HG02763 (cell line): ENCODE measurements around the gene ZNF107.
A peak's percentile ranks its signal among the peaks of the same experiment; 100 is the strongest.

Experiments
- ATAC-seq: cut with Tn5 transposase; IDR thresholded peaks from one replicate; pipeline ENCODE4 v1.9.1; 2021; ENCODE audit warnings: mild to moderate bottlenecking, moderate library complexity; ENCODE audit not compliant: unreplicated experiment

ZNF107 gene

DNA sequence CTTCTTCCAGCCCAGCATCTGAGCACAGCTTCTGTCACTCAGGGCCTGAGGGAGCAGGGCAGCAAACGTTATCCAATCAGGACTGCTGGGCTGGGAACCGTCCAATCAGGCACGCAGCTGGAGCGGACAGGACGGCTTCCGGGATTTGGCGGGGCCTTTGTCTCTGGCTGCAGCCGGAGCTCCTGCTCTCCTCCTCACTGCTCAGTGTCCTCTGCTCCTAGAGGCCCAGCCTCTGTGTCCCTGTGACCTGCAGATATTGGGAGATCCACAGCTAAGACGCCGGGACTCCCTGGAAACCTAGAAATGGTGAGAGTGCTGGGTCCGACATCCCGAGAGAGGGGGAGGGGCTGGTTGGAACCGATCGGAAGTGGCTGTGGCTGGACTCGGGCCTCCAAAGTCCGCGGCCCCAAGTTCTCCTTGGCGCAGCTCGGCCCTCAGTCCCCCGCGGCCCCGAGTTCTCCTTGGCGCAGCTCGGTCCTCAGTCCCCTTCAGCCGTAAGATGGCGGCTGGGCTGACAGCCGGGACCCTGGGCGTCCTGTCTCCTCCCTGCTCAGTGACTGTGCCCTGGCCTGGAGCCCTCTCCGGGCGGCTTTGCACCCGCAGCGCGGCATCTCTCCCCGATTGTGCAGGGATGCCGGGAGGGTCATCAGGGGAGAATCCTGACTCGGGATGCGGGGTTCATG, at the start of gene ZNF107:
Gene ZNF107 (plus strand): TSS at position 154 of the 683 bp plus-strand sequence. CDS start 150 bp downstream, at position 304.
- ATAC-seq, result peak; percentile 99

DNA sequence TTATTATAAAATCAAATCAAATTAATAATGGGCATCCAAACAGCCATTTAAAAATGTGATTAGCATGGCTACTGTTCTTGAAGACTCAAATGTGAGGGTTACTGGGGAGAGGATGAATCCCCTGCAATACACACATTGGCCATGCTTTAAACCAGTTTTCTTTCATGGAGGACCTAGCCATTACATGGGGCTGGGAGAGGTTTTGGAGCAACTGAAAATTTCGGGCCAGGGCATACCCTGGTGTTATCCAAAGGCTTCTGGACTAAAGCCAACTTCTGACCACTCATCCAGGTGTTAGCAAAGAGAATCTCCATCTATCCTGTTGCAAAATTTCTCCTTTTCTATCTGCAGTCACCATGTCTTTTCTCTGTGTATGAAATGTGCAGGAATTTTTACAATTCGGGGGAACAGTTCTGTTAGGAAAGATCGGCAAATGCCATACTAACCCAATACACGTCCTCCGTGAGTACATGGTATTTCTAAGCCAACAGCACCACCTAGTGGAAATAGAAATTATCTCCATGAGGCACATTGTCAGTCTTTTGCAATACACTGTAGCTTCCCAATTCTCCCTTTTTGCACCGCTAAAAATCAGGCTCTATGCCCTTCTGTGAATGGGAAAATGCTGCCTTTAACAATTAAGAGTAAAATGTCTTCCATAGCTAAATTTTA, 47.0 kb upstream of the ZNF107 start:
- ATAC-seq, result no peak

DNA sequence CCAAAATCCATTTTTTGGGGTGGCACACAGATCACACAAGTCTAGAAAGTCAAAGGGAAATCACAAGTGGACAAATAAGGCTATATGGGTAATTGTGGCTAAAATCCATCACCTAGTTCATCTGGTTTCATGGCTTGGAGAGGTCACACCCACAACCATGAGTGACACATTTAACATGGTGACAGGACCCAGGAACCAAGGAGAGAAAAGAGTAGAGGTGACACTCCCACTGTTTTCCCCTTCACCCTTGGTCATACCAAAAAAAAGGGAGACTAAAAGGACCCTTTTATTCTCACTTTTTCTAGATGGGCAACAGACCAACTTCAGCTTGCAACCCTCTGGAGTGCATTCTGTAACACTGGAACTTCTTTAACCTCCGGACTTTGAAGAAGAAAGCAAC, 46.2 kb upstream of the ZNF107 start:
- ATAC-seq, result no peak

DNA sequence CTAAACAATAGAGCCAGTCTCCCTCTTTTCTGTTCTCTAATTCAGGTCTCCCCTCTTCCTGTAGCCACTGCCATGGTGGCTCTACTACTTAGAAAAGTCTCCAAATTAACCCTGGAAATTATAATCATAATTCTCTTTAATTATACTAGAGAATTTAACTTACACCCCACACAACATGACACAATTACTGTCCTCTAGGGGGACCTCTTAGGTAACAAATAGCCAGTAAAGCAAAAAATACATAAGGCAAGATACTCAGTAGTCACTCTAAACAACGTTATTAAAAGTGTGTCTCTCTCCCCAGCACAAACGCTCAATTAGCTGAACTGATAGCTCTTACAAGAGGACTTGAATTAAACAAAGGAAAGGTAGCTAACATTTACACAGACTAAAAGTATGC, 44.3 kb upstream of the ZNF107 start:
- ATAC-seq, result no peak

DNA sequence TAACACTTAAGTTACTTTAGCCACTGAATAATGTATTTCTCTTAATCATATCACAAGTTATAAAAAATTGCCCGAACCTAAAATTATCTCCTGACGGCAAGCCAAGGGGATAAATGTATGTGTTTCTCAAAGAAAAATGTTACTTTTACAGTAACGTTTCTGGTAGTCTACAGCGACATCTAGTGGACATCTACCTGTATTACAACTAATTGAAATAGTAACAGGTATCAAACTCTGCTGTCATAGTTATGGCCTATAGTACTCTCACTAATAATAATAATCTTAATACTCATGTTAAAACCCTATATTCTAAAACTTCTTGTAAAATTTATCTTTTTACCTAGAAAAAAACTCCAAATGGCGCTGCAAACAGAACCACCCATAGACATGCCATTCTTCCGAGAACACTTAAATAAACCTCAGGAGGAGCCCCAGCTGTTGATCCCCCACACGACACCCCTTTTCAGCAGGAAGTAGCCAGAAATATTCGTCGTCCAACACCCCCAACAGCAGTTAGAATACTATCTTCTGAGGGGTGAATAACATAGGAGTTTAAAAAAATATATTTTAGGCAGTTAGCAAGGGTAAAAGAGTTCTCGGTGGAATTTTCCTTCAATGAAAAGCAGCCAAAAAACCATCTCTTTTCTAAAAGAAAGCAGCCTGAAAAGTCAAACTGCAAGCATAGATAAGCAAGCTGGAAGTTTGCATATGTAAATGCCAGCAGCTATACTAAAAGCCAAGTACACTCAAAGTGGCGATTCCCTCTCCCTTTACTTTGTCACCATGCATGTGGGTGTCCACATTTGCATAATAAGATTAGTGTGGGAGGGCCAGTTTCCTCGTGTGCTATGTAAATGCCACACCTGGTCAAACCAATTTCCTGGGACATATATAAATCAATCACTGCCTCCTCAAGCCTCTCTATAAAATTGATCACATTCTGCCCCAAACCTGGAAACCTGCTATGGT, 40.5 kb upstream of the ZNF107 start:
- no peak for ATAC-seq

DNA sequence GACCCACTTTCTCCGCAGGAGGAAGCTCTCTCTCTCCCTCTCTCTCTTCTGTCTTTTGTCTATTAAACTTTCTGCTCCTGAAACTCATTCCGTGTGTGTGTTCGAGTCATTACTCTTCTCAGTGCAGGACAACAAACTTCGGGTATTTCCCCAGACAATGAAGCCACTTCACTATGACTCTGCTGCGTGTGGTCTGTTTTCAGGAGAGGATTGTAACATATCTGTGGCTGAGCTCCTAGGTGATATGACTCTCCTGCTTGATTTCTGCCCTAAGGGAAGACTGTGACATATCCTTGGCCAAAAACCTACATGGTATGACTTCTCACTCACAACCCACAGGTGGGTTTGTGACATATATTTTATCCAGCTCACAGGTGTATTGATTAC, 39.9 kb upstream of the ZNF107 start:
- ATAC-seq, result no peak

DNA sequence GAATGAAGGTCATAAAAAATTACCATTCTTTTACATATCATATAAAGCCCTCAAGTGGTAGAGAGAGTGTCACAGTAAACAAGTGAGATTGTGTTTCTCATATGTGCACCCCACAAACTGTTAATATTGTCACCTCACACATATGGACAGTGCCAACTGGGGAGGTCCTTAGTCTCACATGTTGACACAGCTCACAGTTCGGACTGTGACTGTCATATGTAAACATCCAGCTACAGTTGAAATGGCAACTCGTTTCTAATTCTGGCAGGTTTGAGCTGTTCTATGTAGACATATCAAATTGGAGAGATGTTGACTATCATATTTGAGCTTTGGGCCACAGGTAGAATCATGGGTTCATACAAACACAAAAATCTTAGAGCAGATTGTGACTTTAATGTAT, 39.4 kb upstream of the ZNF107 start:
- no peak for ATAC-seq

DNA sequence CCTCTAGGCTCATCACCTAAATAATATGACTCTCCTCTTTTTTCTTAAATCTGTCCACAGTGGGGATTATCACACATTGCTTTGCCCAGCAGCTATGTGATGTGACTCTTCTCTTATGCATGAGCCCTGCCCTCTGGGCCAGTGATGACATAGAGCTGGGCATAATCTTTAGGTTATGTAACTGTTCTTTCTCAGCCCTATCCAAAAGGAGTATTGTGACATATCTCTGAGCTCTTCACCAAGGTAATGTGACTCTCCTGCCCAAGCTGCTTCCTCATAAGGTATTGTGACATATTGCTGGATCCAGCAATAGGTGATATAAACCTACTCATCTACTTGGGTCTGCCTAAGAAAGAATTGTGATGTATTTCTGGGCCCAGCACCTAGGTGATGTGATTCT, 37.7 kb upstream of the ZNF107 start:
- no peak for ATAC-seq

DNA sequence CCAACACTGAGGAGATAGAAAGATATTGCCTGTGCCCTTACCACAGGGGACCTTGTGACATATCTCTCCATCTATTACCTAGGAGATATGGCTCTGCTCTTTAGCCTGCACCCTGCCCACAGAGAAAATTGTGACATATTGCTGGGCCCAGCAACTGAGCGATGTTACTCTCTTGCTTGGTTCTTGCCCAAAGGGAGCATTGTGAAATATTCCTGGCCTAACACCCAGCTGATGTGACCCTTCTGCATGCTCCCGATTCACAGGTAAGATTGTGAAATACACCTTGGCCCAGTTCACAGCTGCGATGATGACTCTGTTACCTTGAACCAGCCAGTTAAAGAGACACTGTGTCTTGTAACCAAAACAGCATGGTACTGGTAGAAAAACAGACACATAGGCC, 37.2 kb upstream of the ZNF107 start:
- no peak for ATAC-seq

DNA sequence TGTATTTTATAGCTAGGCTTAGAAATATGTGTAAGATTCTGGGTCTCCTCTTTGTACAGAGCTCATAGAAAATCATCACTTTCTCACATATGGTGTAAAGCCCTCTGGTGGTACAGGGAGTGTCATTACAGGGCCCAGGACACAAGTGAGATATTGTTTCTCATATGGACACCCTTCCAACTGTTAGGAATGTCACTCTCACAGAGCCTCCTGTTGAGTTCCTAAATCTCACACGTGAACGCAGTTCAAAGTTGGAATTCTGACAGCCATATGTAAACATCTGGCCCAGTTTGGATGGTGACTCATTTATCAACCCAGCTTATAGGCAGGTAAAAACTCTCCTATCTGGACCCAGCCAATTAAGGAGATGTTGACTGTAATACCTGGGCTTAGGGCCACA, 35.4 kb upstream of the ZNF107 start:
- no peak for ATAC-seq

DNA sequence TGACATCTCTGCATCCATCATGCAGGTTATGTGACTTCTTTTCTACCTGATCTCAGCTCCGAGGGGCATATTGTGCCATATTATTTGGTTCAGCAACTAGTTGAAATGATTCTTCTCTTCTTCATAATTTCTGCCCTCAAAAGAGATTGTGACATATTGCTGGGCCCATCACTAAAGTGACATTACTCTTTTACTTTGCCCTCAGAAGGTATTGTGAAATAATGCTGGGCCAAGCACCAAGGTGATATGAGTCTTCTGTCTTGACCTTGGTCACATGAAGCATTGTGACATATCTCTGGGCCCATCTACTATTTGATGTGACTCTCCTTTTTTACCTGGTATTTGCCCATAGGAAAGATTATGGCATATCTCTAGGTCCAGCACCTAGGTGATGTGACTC, 33.9 kb upstream of the ZNF107 start:
- no peak for ATAC-seq

DNA sequence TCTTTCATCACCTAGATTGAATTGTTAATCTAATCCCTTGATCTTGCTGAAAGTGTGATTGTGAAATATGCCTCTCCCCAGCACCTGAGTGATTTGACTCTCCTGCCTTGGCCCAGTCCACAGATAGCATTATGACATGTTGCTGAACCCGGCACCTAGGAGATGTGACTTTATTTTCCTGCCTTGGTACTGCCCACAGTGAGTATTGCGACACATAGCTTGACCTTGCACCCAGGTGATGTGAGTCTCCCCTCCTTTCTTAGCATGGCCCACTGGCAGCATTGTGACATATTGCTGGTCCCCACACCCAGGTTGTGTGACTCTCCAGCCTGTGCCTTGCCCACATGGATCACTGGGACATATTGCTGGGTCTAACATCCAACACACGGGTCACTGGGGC, 32.5 kb upstream of the ZNF107 start:
- ATAC-seq, result no peak

DNA sequence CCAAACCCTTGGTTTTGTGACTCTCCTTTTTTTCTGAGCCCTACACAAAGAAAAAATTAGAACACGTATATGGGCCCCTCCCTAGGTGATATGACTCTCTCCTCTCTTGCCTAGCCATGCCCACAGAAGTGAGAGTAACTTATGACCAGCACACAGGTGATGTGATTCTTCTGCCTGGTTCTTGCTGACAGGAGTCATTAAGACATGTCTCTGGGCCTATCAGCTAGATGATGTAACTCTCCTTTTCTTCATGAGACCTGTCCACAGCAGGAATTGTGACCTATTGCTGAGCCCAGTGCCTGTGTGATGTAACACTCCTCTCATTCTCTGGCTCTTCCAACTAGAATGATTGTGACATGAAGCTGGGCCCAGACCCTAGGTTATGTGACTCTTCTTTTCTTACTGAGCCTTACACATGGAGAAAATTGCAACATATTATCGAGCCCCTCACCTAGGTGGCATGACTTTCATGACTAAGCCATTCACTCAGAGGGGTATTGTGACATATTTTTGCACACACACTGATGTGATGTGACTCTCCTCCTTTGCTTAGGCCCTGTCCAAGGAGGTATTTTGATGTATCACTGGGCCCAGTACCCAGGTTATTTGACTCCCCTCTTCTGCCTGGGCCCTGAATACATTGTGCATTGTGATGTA, 31.4 kb upstream of the ZNF107 start:
- ATAC-seq, result no peak

DNA sequence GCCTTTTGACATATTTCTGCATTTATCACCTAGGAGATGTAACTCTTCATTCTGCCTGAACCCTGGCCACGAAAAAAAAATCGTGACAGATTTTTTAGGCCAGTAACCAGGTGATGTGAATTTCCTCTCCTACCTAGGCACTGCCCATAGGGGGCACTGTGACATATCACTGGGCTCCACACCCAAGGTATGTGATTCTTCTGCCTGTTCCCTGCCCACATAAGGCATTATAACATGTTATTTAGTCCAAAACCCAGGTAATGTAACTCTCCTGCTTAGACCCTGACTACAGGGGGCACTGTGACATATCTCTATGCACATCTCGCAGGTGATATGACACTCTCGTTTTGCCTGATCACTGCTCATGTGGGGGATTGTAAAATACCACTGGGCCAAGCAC, 29.5 kb upstream of the ZNF107 start:
- no peak for ATAC-seq

DNA sequence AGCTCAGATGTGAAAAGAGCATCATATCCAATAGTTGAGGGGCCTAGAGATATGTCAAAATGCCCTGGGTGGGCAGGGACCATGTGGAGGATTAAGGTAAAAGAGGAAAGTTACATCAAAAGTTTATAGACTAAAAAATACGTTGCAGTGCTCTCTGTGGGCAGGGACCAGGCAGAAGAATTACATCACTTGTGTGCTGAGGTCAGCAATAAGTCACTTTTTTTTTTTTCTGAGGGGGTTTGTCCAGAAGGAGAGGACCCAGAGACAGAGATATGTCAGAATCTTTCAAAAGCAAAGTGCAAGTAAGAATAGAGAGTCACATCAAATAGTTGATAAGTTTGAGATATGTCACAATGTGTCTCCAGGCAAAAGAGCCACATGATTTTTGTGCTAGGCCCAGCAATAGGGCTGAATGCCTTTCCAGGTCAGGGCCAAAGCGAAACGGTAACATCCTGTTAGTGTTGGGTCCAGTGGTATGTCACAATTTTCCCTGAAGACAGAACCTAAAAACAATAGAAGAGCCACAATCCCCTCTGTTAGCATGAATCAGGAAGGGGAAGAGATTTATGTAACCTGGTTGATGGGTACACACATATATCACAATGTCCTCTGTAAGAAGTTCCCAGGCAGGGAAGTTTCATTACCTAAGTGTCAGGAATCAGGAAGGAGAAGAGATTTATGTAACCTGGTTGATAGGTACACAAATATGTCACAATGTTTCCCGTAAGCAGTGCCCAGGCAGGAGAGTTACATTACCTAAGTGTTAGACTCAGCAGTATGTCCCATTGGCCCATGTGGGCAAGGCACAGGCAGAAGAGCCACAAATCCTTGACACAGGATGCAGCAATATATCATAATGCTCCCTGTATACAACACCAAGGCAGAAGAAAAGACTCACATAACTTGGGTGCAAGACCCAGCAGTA, 28.1 kb upstream of the ZNF107 start:
- ATAC-seq, result no peak

DNA sequence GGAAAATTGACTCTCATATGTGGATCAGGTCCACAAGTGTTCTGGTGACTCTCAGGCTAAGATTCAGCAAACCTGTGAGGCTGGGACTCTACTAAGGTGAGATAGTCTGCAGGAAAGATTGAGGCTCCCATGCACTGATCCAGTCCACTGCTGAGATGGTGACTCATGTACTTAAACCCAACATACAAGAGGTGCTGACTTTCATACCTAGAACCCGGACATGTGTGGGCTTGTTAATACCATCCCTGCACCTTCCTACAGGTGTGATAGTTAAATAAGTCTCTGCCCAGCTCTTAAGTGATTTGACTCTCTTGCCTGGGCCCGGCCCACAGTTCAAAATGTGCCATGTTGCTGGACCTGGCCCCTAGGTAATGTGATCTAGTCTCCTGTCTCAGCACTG, 27.1 kb upstream of the ZNF107 start:
- no peak for ATAC-seq

DNA sequence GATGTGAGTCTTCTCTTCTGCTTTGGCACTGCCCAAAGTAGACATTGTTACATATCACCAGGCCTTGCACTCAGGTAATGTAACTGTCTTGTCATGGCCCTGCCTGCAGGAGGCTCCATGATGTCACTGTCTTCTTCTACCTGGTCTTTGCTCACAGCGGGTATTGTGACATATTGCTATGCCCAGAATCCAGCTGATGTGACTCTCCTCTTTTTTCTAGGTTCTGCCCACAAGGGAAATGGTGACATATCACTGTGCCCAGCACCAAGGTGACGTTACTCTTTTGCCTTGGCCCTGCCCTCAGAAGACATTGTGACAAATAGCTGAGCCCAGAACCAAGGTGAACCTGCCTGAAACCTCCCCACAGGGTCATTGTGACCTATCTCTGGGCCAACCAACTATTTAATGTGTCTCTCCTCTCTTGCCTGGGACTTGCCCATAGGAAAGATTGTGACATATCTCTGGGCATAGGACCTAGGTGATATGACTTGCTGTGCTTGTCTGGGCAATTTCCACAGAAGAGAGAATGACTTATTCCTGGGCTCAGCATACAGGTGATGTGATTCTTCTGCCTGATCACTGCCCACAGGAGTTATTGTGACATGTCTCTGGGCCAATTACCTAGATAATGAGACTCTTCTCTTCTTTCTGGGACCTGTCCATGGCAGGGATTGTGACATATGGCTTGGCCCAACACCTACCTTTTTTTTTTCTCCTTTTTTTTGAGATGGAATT, 26.5 kb upstream of the ZNF107 start:
- ATAC-seq, result no peak

DNA sequence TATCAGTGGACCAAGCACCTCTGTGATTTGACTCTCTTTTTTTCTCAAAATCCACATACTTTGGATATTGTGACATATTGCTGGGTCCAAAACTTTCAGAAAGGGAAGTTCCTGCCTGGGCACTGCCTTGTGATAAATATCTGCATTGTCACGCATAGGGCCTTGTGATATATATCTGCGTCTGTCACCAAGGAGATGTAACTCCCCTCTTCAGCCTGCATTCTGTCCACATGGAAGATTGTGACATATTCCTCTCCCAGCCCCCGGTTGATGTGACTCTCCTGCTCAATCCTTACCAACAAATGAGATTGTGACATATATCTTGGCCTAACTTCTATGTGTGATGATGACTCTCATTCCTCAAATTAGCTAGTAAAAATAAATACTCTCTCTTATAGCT, 25.4 kb upstream of the ZNF107 start:
- no peak for ATAC-seq

DNA sequence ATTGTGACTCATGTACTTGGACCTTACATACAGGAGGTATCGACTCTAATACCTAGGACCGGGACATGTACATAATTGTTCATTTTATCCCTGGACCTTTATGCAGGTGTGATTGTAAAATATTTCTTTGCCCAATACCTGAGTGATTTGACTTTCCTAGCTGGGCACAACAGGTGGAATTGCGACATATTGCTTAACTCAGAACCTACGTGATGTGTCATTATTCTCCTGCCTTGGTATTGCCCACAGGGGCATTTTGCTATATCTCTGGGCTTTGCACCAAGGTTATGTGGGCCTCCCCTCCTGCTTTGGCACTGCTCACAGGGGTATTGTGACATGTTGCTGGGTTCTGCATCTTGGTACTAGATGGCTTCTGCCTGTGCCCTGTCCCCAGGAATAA, 23.9 kb upstream of the ZNF107 start:
- ATAC-seq, result no peak
